Measurements from ENCODE around the gene IDH1. TPM values are rescaled to one million over a fixed set of nuclear protein-coding genes. Genes with fewer than 3 reads are reported as not detected.

The IDH1 gene
- total RNA-seq, 1 donor from 2014 or later, result 87.7 TPM

DNA sequence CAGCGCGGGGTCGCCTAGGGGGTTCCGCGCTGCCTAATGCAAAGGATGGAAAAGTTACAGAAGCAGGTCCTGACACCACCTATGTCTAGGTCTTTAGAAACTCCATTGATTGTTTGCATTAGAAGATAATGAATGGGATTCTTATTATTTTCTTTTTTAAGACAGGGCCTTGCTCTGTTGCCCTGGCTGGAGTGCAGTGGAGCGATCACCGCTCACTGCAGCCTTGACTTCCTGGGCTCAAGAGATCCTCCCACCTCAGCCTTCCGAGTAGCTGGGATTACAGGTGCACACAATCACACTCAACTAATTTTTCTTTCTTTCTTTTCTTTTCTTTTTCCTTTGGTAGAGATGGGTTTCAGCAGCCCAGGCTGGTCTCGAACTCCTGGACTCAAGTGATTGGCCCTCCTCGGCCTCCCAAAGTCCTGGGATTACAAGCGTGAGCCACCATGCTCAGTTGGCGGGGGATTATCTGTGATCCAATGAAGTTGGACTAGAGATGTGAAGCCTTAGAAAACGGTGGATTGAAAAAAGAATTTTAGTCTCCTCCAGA is 761 bp upstream of the IDH1 start:
- Mint-ChIP-seq H3K27me3 (ENCODE audit: low read depth) (no peaks in the 10 kb centered on the region), H3K4me1 (peaks cover 40% of the 10 kb centered on the region), H3K36me3 (peaks cover 4% of the 10 kb centered on the region), H3K27ac (peak overlapping the region; percentile 94), H3K9me3 (no peaks in the 10 kb centered on the region), H3K4me3 (peak overlapping the region; percentile 93)
- TF ChIP-seq CTCF (IDR thresholded peaks at IDR 0.05; ENCODE audit: unreplicated experiment), result no peak
- DNase-seq (ENCODE audit: low spot score in 2 of 2, unreplicated experiment in 2 of 2), result no peak

GRCh38 chr2:208254118-208254870 is 577 bp downstream of the IDH1 start:
- H3K36me3 Mint-ChIP-seq, result peaks cover 4% of the 10 kb centered on the region
- peak overlapping the region; percentile 94 for H3K27ac Mint-ChIP-seq
- peak; percentile 79 to 91 for DNase-seq (ENCODE audit: low spot score in 2 of 2, unreplicated experiment in 2 of 2)
- H3K27me3 Mint-ChIP-seq (ENCODE audit: low read depth), result no peaks in the 10 kb centered on the region
- H3K4me3 Mint-ChIP-seq, result peak overlapping the region; percentile 93
- H3K4me1 Mint-ChIP-seq, result peaks cover 53% of the 10 kb centered on the region
- peak; percentile 81 for TF ChIP-seq CTCF (IDR thresholded peaks at IDR 0.05; ENCODE audit: unreplicated experiment)
- no peaks in the 10 kb centered on the region for H3K9me3 Mint-ChIP-seq

DNA sequence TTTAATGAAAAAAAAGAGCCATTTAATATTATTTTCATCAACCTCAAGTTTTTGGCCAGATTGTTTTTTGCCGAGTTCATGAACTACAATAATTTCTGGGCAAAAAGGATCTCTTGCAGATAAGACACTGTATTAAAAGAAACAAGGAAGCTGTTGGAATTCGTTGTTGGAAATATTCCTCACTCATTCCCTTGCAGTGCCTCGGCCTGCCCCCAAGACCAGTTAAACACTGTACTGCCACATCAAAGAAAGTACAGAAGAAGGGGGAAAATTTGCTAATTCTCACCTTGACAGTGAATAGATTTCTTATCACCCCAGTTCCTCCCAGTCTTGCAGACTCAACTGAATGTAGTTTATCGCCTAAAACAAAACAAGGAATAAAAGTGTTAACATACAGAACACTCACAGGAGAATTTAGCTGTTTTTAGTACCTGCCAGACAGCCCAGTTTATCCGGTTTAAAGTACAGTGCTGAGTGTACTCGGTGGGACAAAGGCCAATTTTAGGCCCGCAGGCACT is 1.2 kb downstream of the IDH1 start:
- TF ChIP-seq CTCF (IDR thresholded peaks at IDR 0.05; ENCODE audit: unreplicated experiment), result no peak
- no peaks in the 10 kb centered on the region for H3K9me3 Mint-ChIP-seq
- peak overlapping the region; percentile 90 for H3K27ac Mint-ChIP-seq
- H3K4me1 Mint-ChIP-seq, result peaks cover 55% of the 10 kb centered on the region
- H3K36me3 Mint-ChIP-seq, result peaks cover 9% of the 10 kb centered on the region
- H3K27me3 Mint-ChIP-seq (ENCODE audit: low read depth), result no peaks in the 10 kb centered on the region
- no peak for DNase-seq (ENCODE audit: low spot score in 2 of 2, unreplicated experiment in 2 of 2)
- peak overlapping the region; percentile 93 for H3K4me3 Mint-ChIP-seq

DNA sequence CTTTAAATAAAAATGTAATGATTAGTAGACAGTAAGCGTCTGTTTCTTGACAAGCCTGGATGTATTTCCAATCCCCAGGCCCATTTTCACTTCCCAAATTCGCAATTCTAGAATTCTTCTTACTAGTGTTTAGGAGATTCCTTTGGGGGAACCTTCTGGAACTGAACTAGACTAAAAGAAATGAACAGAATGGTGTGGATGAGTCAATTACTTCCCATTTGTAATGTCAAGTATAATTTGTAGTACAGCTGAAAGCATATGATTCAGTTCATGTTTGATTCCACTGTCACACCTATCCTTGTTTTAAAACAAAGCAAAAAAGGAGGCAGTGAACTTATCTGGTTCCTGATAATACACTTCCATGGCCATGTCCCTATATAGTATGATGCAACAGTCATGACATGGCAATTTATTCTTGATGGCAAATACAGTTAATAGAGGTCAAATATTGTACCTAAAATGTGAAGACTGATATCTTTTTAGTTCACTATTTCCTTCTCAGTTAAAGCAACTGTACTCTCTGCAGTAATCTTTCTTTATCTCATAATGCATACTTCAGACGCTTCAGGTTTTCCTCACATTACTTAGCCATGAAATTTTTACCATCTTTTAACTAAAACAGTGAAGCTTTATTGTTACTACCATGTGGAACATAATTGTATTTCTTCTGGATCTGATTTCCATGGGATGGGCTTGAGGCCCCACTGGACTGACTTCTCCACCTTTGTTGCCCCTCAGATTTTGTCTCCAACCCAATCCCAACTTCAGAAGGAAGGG is 2.0 kb downstream of the IDH1 start:
- Mint-ChIP-seq H3K36me3 (peaks cover 12% of the 10 kb centered on the region), H3K4me1 (peaks cover 53% of the 10 kb centered on the region)

More for the DNA sequence above, 2.0 kb downstream of the IDH1 start:
- peak overlapping the region; percentile 93 for H3K4me3 Mint-ChIP-seq
- no peaks in the 10 kb centered on the region for H3K9me3 Mint-ChIP-seq
- no peak for DNase-seq (ENCODE audit: low spot score in 2 of 2, unreplicated experiment in 2 of 2)
- TF ChIP-seq CTCF (IDR thresholded peaks at IDR 0.05; ENCODE audit: unreplicated experiment), result no peak
- H3K27me3 Mint-ChIP-seq (ENCODE audit: low read depth), result no peaks in the 10 kb centered on the region
- peak overlapping the region; percentile 90 for H3K27ac Mint-ChIP-seq

All from mesothelial cell of epicardium (in vitro differentiated cells).